Measurements from ENCODE around the gene PARP8. TPM values are rescaled to one million over a fixed set of nuclear protein-coding genes. Genes with fewer than 3 reads are reported as not detected.

The PARP8 gene
- total RNA-seq, 3 donors from 2014 or later (not counting 1 experiment from before 2014, with no cell fraction given): 359 to 395 (median 372) TPM

- H3K27me3 Mint-ChIP-seq (ENCODE audit: low read depth in 2 of 2): no peaks in the 10 kb centered on the region
- intact Hi-C loops (cut with micrococcal nuclease): no loop called here
- H3K27ac Mint-ChIP-seq: peak overlapping the region in 1 of 2 donors; percentile 58
- ATAC-seq: no peak
- peaks cover 22 to 28% of the 10 kb centered on the region in 2 donors for H3K4me1 Mint-ChIP-seq
- WGBS (ENCODE audit: insufficient coverage): 84% methylated on average over 3 of the region's 3 CpGs
- no peaks in the 10 kb centered on the region for H3K27me3 ChIP-seq (ENCODE audit: control insufficient read depth, insufficient read depth, low read length)
- no peaks in the 10 kb centered on the region for H3K36me3 Mint-ChIP-seq
- H3K36me3 ChIP-seq (ENCODE audit: control insufficient read depth, insufficient read depth, low read length): no peaks in the 10 kb centered on the region
- H3K4me3 Mint-ChIP-seq: no peak overlapping the region
- no peak for TF ChIP-seq CTCF (IDR thresholded peaks at IDR 0.05)
- no peaks in the 10 kb centered on the region for H3K4me1 ChIP-seq (ENCODE audit: control insufficient read depth, insufficient read depth, low read length)
- H3K9me3 ChIP-seq (ENCODE audit: control insufficient read depth, insufficient read depth, low read length): no peaks in the 10 kb centered on the region
- no peaks in the 10 kb centered on the region for H3K9me3 Mint-ChIP-seq
- DNase-seq: no peak
- H3K27ac ChIP-seq (ENCODE audit: low read length): no peak overlapping the region
- H3K4me3 ChIP-seq (ENCODE audit: low read length): no peak overlapping the region
These were observed 19.8 kb upstream of the PARP8 start for GRCh38 chr5:50646591-50646990.

GRCh38 chr5:50647726-50648125 is 18.7 kb upstream of the PARP8 start:
- Histone ChIP-seq H3K4me3 (ENCODE audit: low read length) (no peak overlapping the region), H3K27ac (ENCODE audit: low read length) (no peak overlapping the region), H3K27me3 (ENCODE audit: control insufficient read depth, insufficient read depth, low read length) (no peaks in the 10 kb centered on the region), H3K4me1 (ENCODE audit: control insufficient read depth, insufficient read depth, low read length) (no peaks in the 10 kb centered on the region), H3K36me3 (ENCODE audit: control insufficient read depth, insufficient read depth, low read length) (no peaks in the 10 kb centered on the region), H3K9me3 (ENCODE audit: control insufficient read depth, insufficient read depth, low read length) (no peaks in the 10 kb centered on the region)
- Mint-ChIP-seq H3K9me3 (no peaks in the 10 kb centered on the region), H3K27me3 (ENCODE audit: low read depth in 2 of 2) (no peaks in the 10 kb centered on the region), H3K4me1 (peaks cover 22 to 25% of the 10 kb centered on the region in 2 donors), H3K36me3 (no peaks in the 10 kb centered on the region), H3K4me3 (no peak overlapping the region), H3K27ac (peak overlapping the region; percentile 15 to 58)
- ATAC-seq (no peak), DNase-seq (no peak)
- intact Hi-C loops (cut with micrococcal nuclease): no loop called here
- TF ChIP-seq CTCF (IDR thresholded peaks at IDR 0.05): no peak
- 62% methylated on average over 3 of the region's 3 CpGs for WGBS (ENCODE audit: insufficient coverage)

DNA sequence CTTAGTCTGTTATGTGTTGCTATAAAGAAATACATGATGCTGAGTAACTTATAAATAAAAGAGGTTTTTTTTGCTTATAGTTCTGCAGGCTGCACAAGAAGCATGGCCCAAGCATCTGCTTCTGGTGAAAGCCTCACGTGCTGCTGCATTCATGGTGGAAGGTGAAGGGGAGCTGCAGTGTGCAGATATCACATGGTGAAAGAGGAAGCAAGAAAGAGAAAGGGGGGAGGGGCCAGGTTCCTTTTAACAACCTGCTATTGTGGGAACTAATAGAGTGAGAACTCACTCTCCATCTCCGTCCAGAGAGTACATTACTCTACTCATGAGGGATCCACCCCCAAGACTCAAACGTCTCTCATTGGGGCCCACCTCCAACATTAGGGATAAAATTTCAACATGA is 12.5 kb upstream of the PARP8 start:
- TF ChIP-seq CTCF (IDR thresholded peaks at IDR 0.05): no peak
- no peaks in the 10 kb centered on the region for H3K36me3 Mint-ChIP-seq
- no peaks in the 10 kb centered on the region for H3K9me3 Mint-ChIP-seq
- peaks cover 13 to 23% of the 10 kb centered on the region in 2 donors for H3K4me1 Mint-ChIP-seq
- Histone ChIP-seq H3K9me3 (ENCODE audit: control insufficient read depth, insufficient read depth, low read length) (no peaks in the 10 kb centered on the region), H3K27ac (ENCODE audit: low read length) (no peak overlapping the region), H3K36me3 (ENCODE audit: control insufficient read depth, insufficient read depth, low read length) (no peaks in the 10 kb centered on the region), H3K4me1 (ENCODE audit: control insufficient read depth, insufficient read depth, low read length) (no peaks in the 10 kb centered on the region), H3K4me3 (ENCODE audit: low read length) (no peak overlapping the region), H3K27me3 (ENCODE audit: control insufficient read depth, insufficient read depth, low read length) (no peaks in the 10 kb centered on the region)
- ATAC-seq (peak in 2 of 3 donors; percentile 35 to 68), DNase-seq (no peak)
- no peaks in the 10 kb centered on the region for H3K27me3 Mint-ChIP-seq (ENCODE audit: low read depth in 2 of 2)
- intact Hi-C loops (cut with micrococcal nuclease): no loop called here
- H3K27ac Mint-ChIP-seq: no peak overlapping the region
- WGBS (ENCODE audit: insufficient coverage): 65% methylated on average over 1 of the region's 3 CpGs
- H3K4me3 Mint-ChIP-seq: no peak overlapping the region

DNA sequence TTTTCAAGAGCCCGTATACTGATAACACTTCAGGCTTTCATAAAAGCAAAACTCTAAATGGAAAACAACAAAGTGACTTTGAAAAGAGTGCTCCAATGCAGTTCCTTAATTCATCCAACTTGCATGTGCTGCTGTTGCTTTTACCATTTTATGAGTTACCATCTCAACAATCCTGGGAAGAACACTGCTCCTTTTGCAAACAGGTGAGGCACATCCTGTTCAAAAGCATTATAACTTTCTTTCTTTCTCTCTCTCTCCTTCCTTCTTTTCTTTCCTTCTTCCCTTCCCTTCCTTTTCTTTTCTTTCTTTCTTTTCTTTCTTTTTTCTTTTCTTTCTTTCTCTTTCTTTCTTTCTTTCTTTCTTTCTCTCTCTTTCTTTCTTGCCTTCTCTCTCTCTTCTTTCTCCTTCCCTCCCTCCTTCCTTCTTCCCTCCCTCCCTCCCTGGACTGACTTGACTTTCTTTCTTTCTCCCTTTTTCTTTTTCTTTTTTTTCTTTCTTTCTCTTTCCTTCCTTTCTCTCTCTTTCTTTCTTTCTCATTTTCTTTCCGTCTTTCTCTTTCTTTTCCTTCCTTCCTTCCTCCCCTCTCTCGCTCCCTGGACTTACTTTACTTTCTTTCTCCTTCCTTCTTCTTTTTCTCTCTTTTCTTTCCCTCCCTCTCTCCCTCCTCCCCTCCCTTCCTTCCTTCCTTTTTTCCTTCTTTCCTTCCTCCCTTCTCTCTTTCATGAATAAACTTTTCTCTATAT is 11.2 kb upstream of the PARP8 start:
- no peaks in the 10 kb centered on the region for H3K9me3 Mint-ChIP-seq
- no peak for TF ChIP-seq CTCF (IDR thresholded peaks at IDR 0.05)
- Histone ChIP-seq H3K27ac (ENCODE audit: low read length) (no peak overlapping the region), H3K4me3 (ENCODE audit: low read length) (no peak overlapping the region), H3K27me3 (ENCODE audit: control insufficient read depth, insufficient read depth, low read length) (no peaks in the 10 kb centered on the region), H3K4me1 (ENCODE audit: control insufficient read depth, insufficient read depth, low read length) (no peaks in the 10 kb centered on the region), H3K9me3 (ENCODE audit: control insufficient read depth, insufficient read depth, low read length) (no peaks in the 10 kb centered on the region), H3K36me3 (ENCODE audit: control insufficient read depth, insufficient read depth, low read length) (no peaks in the 10 kb centered on the region)
- DNase-seq (no peak), ATAC-seq (no peak)
- H3K36me3 Mint-ChIP-seq: no peaks in the 10 kb centered on the region
- no peak overlapping the region for H3K27ac Mint-ChIP-seq
- no peaks in the 10 kb centered on the region for H3K27me3 Mint-ChIP-seq (ENCODE audit: low read depth in 2 of 2)
- H3K4me3 Mint-ChIP-seq: no peak overlapping the region
- intact Hi-C loops (cut with micrococcal nuclease): no loop called here
- peaks cover 7 to 17% of the 10 kb centered on the region in 2 donors for H3K4me1 Mint-ChIP-seq
- whole genome bisulfite sequencing (ENCODE audit: insufficient coverage): 79% methylated on average over 3 of the region's 3 CpGs

Data from natural killer cell (primary cell).